HT-29 (cell line): ENCODE results near the gene FANK1. TPM values are rescaled to one million over a fixed set of nuclear protein-coding genes. Genes with fewer than 3 reads are reported as not detected.

Experiments used
- small RNA-seq: library from RNA; depleted of rRNA; stranded (forward); fragments of <200 nt; gene quantifications from one replicate; pipeline ENCODE3, GENCODE V24; 2014
- total RNA-seq: library from RNA; depleted of rRNA; stranded (reverse); fragments of >200 nt; shearing (Covaris generic); gene quantifications from 2 replicates; pipeline ENCODE4 v1.2.3, GENCODE V29; 2014; rRNA removed

The FANK1 gene
- total RNA-seq, 1 experiment from 2014 or later: 4.0 TPM

Small RNAs within 50 kb of the gene (small RNA-seq; reads per million reads assigned to genes)
- gene GNG10P1 (not detected), gene RF00017 (not detected), gene RNU2-42P (not detected)

Other genes with a start within 250 kb of the FANK1 start
- not detected in 2 replicates for gene TEX36, start 213.4 kb upstream of the FANK1 start, total RNA-seq
- 17.4 and 18.7 TPM in 2 replicates for gene EDRF1, start 176.9 kb upstream of the FANK1 start, total RNA-seq
- not detected in 2 replicates for gene MMP21, start 120.7 kb upstream of the FANK1 start, total RNA-seq
- 44.0 and 48.0 TPM in 2 replicates for gene UROS, start 73.3 kb upstream of the FANK1 start, total RNA-seq
- gene BCCIP, start 73.0 kb upstream of the FANK1 start, total RNA-seq: 30.1 and 34.9 TPM in 2 replicates
- gene DHX32, start 15.3 kb upstream of the FANK1 start, total RNA-seq: 26.6 and 29.1 TPM in 2 replicates